GM12872 (cell line): ENCODE measurements around the gene CRTAC1.

ENCODE experiments used
- TF ChIP-seq, protein P1 (sequence below): IDR thresholded peaks from 3 replicates; pipeline ENCODE4 v1.5.1; 2011; ENCODE audit warnings: low read depth, mild to moderate bottlenecking, low read length, moderate library complexity; ENCODE audit not compliant: insufficient read depth

The CRTAC1 gene

DNA sequence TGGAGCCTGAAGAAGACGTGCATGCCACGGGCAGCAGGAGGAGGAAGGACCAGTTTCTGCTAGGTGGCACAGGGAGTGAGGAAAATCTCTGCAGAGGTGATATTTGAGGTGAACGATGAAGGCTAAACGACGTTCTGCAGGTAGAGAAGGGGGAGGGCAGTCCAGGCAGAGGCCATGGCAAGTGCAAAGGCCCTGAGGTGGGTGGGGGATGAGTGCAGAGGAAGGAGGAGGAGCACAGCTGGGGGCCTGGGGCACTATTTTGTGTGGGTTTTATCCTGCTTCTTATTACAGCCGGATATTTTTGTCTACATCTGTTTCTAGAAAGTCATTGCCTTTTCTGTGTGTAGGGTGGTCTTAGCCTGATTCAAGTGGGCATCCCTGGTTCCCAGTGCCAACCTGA lies 123.2 kb downstream of the CRTAC1 start:
- TF ChIP-seq, protein P1, sequence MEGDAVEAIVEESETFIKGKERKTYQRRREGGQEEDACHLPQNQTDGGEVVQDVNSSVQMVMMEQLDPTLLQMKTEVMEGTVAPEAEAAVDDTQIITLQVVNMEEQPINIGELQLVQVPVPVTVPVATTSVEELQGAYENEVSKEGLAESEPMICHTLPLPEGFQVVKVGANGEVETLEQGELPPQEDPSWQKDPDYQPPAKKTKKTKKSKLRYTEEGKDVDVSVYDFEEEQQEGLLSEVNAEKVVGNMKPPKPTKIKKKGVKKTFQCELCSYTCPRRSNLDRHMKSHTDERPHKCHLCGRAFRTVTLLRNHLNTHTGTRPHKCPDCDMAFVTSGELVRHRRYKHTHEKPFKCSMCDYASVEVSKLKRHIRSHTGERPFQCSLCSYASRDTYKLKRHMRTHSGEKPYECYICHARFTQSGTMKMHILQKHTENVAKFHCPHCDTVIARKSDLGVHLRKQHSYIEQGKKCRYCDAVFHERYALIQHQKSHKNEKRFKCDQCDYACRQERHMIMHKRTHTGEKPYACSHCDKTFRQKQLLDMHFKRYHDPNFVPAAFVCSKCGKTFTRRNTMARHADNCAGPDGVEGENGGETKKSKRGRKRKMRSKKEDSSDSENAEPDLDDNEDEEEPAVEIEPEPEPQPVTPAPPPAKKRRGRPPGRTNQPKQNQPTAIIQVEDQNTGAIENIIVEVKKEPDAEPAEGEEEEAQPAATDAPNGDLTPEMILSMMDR: no peak

DNA sequence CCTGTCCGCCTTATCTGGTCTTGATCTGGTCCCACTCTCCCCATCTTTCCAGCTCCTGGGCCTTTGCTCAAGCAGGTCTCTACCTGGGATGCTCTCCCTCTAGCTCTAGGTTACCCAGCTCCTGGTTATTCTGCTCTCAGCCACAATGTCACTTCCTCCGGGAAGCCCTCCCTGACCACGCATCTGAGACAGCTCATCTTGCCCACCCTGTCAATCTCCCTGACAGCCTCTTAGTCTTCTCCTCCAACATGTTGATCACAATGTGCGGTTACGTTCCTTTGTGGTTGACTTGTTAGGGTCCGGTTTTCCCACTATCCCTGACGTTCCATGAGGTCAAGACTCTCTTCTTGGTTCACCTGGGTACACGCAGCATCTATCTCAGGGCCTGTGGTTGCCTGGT lies 125.1 kb downstream of the CRTAC1 start:
- TF ChIP-seq, protein P1: no peak

DNA sequence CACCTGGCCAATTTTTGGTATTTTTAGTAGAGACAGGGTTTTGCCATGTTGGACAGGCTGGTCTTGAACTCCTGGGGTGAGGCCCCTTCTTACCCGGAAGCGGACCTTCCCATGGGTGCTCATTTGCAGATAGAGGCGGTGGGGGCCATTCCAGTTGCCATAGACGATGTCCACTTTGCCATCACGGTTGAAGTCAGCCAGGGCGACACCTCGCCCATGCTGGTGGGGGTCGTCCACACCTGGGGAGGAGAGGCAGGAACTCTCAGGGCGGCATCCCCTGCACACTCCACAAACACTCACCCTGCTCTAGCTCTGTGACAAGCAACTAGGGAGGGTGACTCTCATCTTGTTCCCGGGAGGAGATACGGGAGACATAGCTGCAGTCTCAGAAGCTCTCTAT lies 125.8 kb downstream of the CRTAC1 start:
- TF ChIP-seq, protein P1: no peak

DNA sequence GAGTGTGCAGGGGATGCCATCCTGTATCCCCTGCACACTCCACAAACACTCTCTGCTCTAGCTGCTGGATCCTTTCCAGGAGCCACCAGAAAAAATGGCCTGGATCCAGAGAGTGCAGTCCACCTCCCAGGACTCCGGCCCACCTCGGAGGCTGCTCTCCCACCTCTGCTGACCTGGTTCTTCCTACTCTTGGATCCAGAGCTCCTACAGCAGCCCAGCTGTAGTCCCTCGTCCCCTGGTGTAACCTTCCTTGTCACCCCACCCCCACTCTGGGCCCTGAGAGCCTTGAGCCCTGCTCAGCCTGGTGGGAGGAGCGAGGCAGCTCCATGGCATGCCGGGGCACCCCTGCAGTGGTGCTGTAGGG lies 126.4 kb downstream of the CRTAC1 start:
- TF ChIP-seq, protein P1: no peak

DNA sequence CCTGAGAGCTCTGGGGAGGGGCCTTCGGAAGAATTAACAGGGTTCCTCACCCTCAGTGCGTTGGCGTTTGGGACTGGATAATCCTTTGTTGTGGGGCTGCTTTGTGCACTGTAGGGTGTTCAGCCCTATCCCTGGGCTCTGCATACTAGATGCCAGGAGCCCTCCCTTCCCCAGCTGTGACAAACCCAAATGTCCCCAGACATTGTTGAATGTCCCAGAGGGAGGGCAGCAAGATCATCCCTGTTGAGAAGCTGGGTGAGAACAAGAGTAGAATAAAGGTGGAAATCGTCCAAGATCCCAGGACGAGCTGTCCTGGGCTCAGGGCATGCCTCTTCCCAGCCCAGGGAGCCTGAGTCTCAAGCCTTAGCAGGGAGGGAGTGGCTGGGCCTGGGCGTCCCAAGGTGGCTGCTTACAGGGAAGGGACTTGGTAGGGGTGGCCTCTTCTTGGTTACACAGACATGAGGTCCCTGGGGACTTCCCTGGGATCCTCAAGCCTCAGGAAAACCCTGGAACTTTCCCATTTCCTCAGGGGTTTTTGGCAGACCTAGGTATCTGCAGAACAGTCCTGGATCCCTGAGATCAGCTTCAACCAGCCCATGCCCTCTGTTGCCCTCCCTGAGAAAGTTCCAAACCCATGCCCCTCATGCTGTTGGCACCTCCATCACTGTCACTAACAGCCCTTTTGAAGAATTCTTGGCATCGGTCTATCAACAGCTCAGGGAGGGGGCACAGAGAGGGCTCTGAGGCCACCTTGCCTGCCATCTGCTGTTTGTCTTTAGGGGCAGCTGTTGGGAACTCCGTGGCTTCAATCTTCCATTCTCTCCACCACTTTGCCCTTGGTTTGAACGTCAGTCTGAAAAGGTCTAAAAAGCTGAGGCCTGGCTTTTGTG lies 127.0 kb downstream of the CRTAC1 start:
- TF ChIP-seq, protein P1: no peak

DNA sequence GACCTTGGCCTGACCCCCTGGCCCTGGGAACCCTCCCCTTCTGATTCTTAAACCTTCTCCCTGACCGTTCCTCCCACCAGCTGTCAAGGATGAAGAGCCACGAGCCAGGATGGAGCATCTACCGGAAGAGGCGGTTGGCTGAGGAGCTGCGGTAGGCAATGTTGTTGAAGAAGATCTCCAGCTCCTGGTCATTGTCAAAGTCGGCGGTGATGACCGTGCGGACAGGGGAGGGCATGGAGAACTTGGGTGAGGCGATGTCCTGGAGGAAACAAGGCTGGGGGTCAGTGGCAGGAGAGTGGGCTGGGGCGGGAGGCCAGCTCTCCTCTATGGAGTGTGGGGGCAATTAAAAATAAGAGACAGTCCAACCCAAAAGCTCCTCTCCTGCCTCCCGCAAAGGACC lies 129.0 kb downstream of the CRTAC1 start:
- TF ChIP-seq, protein P1: no peak

DNA sequence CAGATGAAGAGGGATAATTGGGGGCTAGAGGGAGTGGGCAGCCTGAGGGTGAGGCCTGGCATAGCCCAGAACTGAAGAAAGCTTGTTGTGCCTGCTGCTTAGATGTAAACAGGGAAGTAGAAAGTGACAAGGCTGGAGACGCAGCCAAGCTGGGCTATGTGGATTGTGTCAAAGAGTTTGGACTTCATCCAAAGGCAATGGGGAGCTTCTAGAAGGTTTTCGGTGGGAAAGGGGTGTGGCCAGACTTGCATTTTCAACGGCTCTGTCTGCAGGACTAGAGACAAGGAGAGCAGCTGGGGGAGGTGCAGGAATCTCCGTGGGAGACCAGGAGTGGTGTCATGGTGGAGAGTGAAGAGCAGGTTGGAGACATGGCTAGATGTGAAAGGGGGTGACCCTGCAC lies 132.0 kb downstream of the CRTAC1 start:
- TF ChIP-seq, protein P1: no peak
